Lower leg skin (tissue), 4 donors: ENCODE results near the gene P3R3URF. TPM values are rescaled to one million over a fixed set of nuclear protein-coding genes. Genes with fewer than 3 reads are reported as not detected.

ENCODE experiments used
- DNase-seq, 2 donors: peaks; one replicate each; pipeline ENCODE4 v3.0.0-alpha.2; 2019; ENCODE audit warnings: low spot score in 2 of 2
- H3K4me3 ChIP-seq: fragments of 200-600 bp; sonication (generic); 2 replicates; pipeline ENCODE4 v1.5.1; 2017; ENCODE audit warnings: mild to moderate bottlenecking, low read depth; ENCODE audit not compliant: poor library complexity, severe bottlenecking
- POLR2A ChIP-seq, 2 donors: fragments of 450-650 bp; IDR thresholded peaks; one replicate each; pipeline ENCODE4 v1.6.1; 2016 to 2017; ENCODE audit warnings: antibody characterized with exemption in 2 of 2, mild to moderate bottlenecking in 1 of 2, moderate library complexity in 1 of 2
- WGBS, 2 donors: methylation state at CpG; one replicate each; pipeline ENCODE4 v1.1.5; 2018; 5-methylcytosine and 5-hydroxymethylcytosine counted together
- intact Hi-C: fragments of 100-400 bp; cut with DNase I; formaldehyde crosslinking; loops from one replicate; pipeline ENCODE4 v1.15.0; 2023; ENCODE audit warnings: low total_unique reads
- total RNA-seq, 4 donors: library from RNA; depleted of rRNA; stranded (reverse); fragments of >200 nt; gene quantifications; one replicate each; pipeline ENCODE4 v1.1.0, GENCODE V29; 2016
- TF ChIP-seq, protein P1 (sequence below), 3 donors: fragments of 450-650 bp; IDR thresholded peaks; one replicate each; pipeline ENCODE4 v1.5.1; 2016; ENCODE audit warnings: antibody characterized with exemption in 3 of 3, mild to moderate bottlenecking in 3 of 3, moderate library complexity in 2 of 3

P3R3URF gene
- total RNA-seq, 4 donors from 2014 or later: not detected

DNA sequence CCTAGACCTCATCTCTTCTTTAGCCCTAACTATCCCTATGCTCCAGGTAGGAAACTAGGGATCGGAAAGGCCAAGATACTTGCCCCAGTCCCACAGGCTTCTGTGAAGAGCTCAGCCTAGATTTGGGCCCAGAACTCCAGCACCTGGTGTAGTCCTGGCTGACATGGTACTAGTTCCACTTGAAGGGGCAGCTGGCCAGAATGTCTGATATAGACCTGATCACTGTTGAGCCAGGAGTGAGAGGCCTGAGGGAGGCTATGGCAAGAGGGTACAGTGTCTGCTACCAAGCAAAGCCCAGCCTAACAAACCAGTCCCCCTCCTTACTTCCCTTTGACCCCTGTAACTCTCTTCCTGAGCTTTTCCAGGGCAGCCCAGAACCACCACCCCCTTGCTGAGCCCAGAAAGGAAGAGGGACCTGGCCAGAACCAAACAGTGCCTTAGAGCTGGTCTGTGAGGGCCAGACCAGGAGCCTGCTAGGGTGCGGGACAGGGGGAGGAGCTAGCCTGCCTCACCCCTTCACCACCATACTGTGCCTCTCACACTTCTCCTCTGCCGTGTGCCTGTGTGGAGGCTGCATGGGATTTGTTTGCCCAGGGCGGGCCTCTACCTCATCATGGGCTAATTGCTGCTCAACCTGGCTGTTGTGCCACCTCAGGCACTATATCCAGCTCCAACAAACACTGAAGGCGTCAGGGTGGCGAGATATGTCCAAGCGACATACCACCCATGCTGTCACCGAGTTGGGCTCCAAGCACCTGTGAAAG lies 11.0 kb upstream of the P3R3URF start:
- WGBS, 2 donors: 81 to 87% methylated on average over 8 of the region's 8 CpGs
- H3K4me3 ChIP-seq: no peak overlapping the region
- no peak for DNase-seq
- intact Hi-C loops: no loop called here
- TF ChIP-seq, protein P1, sequence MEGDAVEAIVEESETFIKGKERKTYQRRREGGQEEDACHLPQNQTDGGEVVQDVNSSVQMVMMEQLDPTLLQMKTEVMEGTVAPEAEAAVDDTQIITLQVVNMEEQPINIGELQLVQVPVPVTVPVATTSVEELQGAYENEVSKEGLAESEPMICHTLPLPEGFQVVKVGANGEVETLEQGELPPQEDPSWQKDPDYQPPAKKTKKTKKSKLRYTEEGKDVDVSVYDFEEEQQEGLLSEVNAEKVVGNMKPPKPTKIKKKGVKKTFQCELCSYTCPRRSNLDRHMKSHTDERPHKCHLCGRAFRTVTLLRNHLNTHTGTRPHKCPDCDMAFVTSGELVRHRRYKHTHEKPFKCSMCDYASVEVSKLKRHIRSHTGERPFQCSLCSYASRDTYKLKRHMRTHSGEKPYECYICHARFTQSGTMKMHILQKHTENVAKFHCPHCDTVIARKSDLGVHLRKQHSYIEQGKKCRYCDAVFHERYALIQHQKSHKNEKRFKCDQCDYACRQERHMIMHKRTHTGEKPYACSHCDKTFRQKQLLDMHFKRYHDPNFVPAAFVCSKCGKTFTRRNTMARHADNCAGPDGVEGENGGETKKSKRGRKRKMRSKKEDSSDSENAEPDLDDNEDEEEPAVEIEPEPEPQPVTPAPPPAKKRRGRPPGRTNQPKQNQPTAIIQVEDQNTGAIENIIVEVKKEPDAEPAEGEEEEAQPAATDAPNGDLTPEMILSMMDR (IDR thresholded peaks at IDR 0.05): no peak
- TF ChIP-seq POLR2A (IDR thresholded peaks at IDR 0.05): no peak

DNA sequence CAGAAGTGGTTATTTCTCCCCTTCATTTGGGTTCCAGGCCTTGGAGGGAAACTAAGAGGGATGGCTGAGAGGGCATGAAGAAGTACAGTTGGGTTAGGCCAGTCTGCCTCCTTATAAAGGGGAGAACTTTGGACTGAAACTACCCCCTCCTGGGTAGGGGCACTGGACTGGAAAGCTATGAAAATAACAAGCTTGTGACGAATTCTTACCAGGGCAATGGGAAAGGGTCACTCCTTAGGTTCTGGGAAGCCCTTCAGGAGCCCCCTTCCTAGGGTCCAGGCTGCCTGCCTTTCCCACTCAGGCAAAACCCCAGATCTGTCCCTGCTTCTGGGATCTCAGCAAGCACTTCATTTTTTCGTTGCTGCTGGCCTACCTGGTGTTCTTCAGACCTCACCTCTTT lies 9.8 kb upstream of the P3R3URF start:
- WGBS, 2 donors: 90 to 97% methylated on average over 2 of the region's 2 CpGs
- intact Hi-C loops: no loop called here
- TF ChIP-seq POLR2A (IDR thresholded peaks at IDR 0.05): no peak
- TF ChIP-seq, protein P1 (IDR thresholded peaks at IDR 0.05): no peak
- H3K4me3 ChIP-seq: no peak overlapping the region
- DNase-seq: no peak

GRCh38 chr1:46184920-46185658 lies 8.8 kb upstream of the P3R3URF start:
- no peak for TF ChIP-seq POLR2A (IDR thresholded peaks at IDR 0.05)
- TF ChIP-seq, protein P1 (IDR thresholded peaks at IDR 0.05): no peak
- H3K4me3 ChIP-seq: no peak overlapping the region
- intact Hi-C loops: loop anchor here (5.0 kb wide), 1 partner anchor 148 kb away; no protein-coding TSS in a partner anchor
- no peak for DNase-seq
- 50 to 55% methylated on average over 7 of the region's 7 CpGs for WGBS, 2 donors

- H3K4me3 ChIP-seq: no peak overlapping the region
- TF ChIP-seq, protein P1 (IDR thresholded peaks at IDR 0.05): no peak
- no peak for TF ChIP-seq POLR2A (IDR thresholded peaks at IDR 0.05)
- DNase-seq: no peak
- intact Hi-C loops: loop anchor here (5.0 kb wide), 1 partner anchor 147 kb away; no protein-coding TSS in a partner anchor
- WGBS, 2 donors: 72 to 81% methylated on average over 12 of the region's 12 CpGs
These were observed 7.8 kb upstream of the P3R3URF start for GRCh38 chr1:46183926-46184557.

DNA sequence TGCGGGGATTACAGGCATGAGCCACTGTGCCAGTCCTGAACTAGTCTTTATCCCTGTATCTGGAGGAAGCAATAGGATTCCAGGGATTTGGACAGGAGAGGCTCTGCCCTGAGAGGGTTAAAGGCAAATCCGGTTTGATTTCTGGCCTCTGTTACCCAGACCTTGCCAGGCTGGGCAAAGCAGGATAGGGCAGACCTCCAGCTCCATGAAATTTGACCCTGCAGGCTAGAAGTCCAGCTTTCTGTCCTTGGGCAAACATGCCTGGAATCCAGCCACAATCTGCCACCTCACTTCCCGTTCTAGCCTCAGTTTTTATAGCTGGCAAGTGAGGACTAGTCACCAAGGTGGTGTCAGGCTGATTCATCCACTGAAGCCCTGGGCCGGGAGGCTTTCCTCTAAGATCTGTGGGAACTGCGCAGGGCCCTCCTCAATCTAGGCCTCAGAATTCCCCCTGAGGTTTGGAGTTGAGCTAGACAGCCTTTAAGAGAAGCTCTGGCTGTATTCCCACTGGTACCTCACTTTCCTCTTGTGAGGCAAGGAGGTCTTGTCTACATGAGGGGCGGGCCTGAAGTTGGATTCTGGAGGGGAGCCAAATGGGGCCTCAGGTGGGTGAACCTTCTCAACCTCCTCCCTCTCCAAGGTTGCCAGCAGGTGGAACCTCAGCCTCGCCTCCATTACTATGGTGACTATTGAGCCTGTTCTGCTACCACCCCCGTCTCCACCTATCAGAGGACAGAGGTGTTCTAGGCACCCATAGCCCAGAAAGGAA lies 7.0 kb upstream of the P3R3URF start:
- intact Hi-C loops: loop anchor here (5.0 kb wide), 1 partner anchor 146 kb away; no protein-coding TSS in a partner anchor
- DNase-seq: peak; percentile 70 to 89
- 27% methylated on average over 7 to 8 of the region's 8 CpGs for WGBS, 2 donors
- no peak overlapping the region for H3K4me3 ChIP-seq
- no peak for TF ChIP-seq POLR2A (IDR thresholded peaks at IDR 0.05)
- TF ChIP-seq, protein P1 (IDR thresholded peaks at IDR 0.05): no peak
